Muscle layer of duodenum (tissue), 2 donors: ENCODE measurements around the gene BCLAF1.
"Not testable (repeated sequence)": the region's sequence is repeated elsewhere in the genome, so short reads cannot be mapped to it uniquely, and the experiment has no call there.

Experiments
- H3K27ac ChIP-seq: one replicate; pipeline ENCODE4 v1.7.0; 2013; ENCODE audit warnings: mild to moderate bottlenecking, low read length
- H3K27me3 ChIP-seq: one replicate; pipeline ENCODE4 v1.7.0; 2013; ENCODE audit warnings: low read depth, mild to moderate bottlenecking, control low read depth, low read length
- H3K36me3 ChIP-seq, 2 donors: one replicate each; pipeline ENCODE4 v1.7.0; 2013; ENCODE audit warnings: low read length in 2 of 2, control low read depth in 1 of 2, mild to moderate bottlenecking in 1 of 2; ENCODE audit not compliant: insufficient read depth in 2 of 2, control insufficient read depth in 1 of 2
- H3K4me1 ChIP-seq, 2 donors: one replicate each; pipeline ENCODE4 v1.7.0; 2013; ENCODE audit warnings: low read length in 2 of 2, mild to moderate bottlenecking in 2 of 2, control low read depth in 1 of 2, moderate library complexity in 1 of 2; ENCODE audit not compliant: insufficient read depth in 2 of 2, control insufficient read depth in 1 of 2
- H3K4me3 ChIP-seq, 2 donors: one replicate each; pipeline ENCODE4 v1.7.0; 2013; ENCODE audit warnings: low read length in 2 of 2, low read depth in 1 of 2, mild to moderate bottlenecking in 1 of 2
- H3K9me3 ChIP-seq, 2 donors: one replicate each; pipeline ENCODE4 v1.7.0; 2013; ENCODE audit warnings: low read length in 2 of 2, control low read depth in 1 of 2, mild to moderate bottlenecking in 1 of 2; ENCODE audit not compliant: control insufficient read depth in 1 of 2
- donor health status: healthy.

BCLAF1 gene

DNA sequence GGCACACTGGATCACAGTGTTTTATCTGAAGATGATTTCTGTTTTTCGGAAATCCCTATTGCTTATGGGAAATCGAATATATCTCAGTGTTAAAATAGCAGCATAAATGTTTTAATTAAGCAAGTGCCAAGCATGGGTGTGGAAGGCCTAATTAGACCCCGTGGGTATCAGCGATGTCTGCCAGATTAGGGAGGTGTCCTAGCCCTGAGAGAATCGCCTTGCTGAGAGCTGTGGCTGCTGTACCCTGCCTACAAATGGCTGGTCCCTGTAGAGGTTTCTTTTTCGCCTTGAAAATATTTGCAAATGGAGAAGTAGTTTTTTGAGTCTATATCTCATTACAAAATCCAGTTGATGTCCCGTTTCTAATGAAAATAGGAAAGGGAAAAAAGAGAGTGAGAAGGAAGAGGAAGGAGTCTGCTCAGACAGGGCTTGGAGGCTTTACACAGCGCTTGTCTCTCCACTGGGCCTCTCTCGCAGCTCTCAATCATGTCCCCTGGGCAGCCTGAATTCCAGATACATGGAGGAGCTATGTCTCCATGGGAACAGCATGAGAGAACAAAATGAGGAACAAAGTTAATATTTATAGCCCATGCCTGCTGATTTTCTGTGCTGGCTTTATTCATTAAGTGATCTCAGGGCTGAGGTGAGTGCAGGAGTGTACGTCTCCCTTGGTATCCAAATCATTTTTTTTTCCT lies 35.2 kb upstream of the BCLAF1 start:
- Histone ChIP-seq H3K36me3 (no peaks in the 10 kb centered on the region), H3K4me3 (no peak overlapping the region), H3K27ac (no peak overlapping the region), H3K4me1 (peaks cover 0 to 17% of the 10 kb centered on the region in 2 donors), H3K9me3 (no peaks in the 10 kb centered on the region), H3K27me3 (no peaks in the 10 kb centered on the region)

DNA sequence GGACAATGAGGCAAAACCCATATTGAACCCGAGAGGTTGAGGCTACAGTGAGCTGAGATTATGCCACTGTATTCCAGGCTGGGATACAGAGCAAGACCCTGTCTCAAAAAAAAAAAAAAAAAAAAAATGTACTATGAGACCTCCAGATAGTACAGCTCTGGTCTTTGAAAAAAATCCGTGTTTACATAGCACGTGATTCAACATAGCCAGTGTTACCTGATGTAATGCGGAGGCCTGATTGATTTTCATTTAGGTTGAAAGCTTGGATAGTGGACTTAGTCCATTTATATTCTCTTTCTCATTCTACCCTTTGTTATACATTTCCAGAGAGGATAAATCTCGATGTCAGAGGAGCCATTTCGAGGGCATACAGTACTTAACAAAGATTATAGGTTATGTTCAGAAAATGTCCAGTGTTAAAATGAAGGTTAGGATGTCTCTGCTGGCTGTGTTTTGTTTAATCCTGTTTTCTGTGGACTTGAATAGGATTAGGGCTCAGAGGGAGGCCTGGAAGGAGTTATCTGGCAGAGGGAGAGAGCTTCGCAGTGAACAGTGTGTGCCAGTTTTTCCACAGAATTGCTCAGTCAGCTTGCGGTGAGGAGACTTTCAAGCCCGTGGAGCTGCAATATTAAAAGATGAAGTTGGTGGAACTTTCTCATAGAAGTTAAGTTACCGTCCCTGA lies 33.9 kb upstream of the BCLAF1 start:
- Histone ChIP-seq H3K9me3 (no peaks in the 10 kb centered on the region), H3K27me3 (no peaks in the 10 kb centered on the region), H3K27ac (no peak overlapping the region), H3K4me1 (peaks cover 0 to 17% of the 10 kb centered on the region in 2 donors), H3K36me3 (no peaks in the 10 kb centered on the region), H3K4me3 (no peak overlapping the region)

DNA sequence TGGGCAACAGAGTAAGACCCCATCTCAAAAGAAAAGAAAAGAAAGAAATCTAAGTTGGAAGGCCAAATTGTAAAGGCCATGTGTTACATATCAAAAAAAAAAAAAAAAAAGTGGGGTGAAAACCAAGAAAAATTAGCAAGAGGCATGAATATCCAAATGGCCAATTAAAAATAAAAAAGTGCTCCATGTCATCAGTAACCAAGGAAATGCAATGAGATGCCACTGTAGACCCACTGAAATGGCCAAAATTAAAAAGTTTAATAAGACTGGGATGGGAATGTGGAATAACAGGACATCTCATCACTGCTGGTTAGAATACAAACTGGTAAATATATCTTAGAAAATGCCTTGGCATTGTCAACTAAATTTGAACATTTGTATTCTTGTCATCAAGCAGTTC lies 30.1 kb upstream of the BCLAF1 start:
- H3K4me3 ChIP-seq, result no peak overlapping the region
- H3K9me3 ChIP-seq, result no peaks in the 10 kb centered on the region
- no peaks in the 10 kb centered on the region for H3K27me3 ChIP-seq
- no peaks in the 10 kb centered on the region for H3K36me3 ChIP-seq
- H3K4me1 ChIP-seq, result peaks cover 0 to 2% of the 10 kb centered on the region in 2 donors
- H3K27ac ChIP-seq, result no peak overlapping the region

DNA sequence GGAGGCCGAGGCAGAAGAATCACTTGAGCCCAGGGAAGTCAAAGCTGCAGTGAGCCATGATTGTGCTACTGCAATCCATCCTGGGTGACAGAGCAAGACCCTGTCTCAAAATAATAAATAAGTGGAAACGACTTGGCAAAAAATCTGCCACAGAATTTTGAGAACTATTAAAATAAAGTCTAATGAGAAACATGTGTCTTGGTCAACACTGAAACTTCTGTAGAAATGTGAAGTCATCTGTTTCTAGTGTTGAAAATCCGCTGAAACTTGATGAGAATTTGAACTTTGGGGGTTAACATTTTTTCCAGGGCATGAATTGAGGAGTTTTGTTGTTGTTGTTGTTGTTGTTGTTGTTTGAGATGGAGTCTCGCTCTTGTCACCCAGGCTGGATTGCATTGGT lies 29.0 kb upstream of the BCLAF1 start:
- Histone ChIP-seq H3K27me3 (no peaks in the 10 kb centered on the region), H3K4me3 (no peak overlapping the region), H3K27ac (no peak overlapping the region), H3K9me3 (no peaks in the 10 kb centered on the region), H3K36me3 (no peaks in the 10 kb centered on the region), H3K4me1 (no peaks in the 10 kb centered on the region)

DNA sequence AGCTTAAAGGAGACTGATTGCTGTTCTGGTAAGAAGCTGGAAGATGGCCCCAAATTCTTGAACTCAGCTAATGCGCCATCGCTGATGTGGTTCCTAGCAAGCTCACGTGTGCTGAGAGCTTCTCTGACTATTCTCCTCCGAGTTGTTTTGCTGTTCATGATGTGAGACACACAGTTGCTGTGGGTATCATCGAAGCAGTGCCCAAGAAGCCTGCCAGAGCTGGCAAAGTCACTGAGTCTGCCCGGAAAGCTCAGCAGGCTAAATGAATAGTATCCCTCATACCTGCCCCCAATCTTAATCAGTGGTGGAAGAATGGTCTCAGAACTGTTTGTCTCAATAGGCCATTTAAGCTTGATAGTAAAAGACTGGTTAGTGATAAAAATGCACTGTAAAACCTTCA lies 28.3 kb upstream of the BCLAF1 start:
- Histone ChIP-seq H3K9me3 (no peaks in the 10 kb centered on the region), H3K36me3 (no peaks in the 10 kb centered on the region), H3K4me3 (no peak overlapping the region), H3K27me3 (no peaks in the 10 kb centered on the region), H3K27ac (no peak overlapping the region), H3K4me1 (no peaks in the 10 kb centered on the region)

DNA sequence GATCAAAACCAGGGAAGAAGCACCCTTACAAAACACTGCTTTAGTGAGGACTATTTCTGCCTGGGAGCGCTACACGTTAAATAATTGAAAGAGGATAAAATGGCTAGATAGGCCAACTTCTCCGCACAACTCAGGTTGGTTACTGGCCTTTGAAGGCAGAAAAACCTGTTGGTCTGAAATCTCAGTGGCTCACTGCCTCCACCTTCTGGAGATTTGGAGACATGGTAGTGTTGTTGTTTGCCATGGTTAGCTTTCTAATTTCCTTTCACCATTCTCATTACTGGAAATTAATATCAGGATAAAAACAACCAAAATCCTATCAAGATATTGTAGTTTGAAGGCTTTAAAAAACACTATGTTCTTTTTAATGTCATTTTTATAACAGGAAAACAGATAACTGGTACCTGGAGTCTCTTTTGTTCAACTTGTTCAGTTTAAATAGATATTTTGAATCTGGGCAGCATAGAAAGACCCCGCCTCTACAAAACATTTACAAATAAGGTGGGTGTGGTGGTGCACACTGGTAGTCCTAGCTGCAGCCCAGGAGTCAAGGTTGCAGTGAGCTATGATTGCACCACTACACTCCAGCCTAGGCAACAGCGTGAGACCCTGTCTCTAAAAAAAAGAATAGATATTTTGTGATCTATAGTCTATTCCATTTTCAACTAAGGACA lies 27.5 kb upstream of the BCLAF1 start:
- no peak overlapping the region for H3K27ac ChIP-seq
- H3K4me3 ChIP-seq, result no peak overlapping the region
- no peaks in the 10 kb centered on the region for H3K27me3 ChIP-seq
- H3K4me1 ChIP-seq, result no peaks in the 10 kb centered on the region
- no peaks in the 10 kb centered on the region for H3K9me3 ChIP-seq
- no peaks in the 10 kb centered on the region for H3K36me3 ChIP-seq

GRCh38 chr6:136315594-136315993 lies 25.9 kb upstream of the BCLAF1 start:
- no peaks in the 10 kb centered on the region for H3K36me3 ChIP-seq
- H3K27ac ChIP-seq, result no peak overlapping the region
- no peaks in the 10 kb centered on the region for H3K4me1 ChIP-seq
- no peaks in the 10 kb centered on the region for H3K27me3 ChIP-seq
- H3K9me3 ChIP-seq, result no peaks in the 10 kb centered on the region
- no peak overlapping the region for H3K4me3 ChIP-seq

- H3K27me3 ChIP-seq, result no peaks in the 10 kb centered on the region
- no peak overlapping the region for H3K27ac ChIP-seq
- no peaks in the 10 kb centered on the region for H3K9me3 ChIP-seq
- H3K4me1 ChIP-seq, result no peaks in the 10 kb centered on the region
- H3K4me3 ChIP-seq, result no peak overlapping the region
- H3K36me3 ChIP-seq, result no peaks in the 10 kb centered on the region
These were observed 23.3 kb upstream of the BCLAF1 start for GRCh38 chr6:136312975-136313374.

GRCh38 chr6:136309729-136310311 lies 20.2 kb upstream of the BCLAF1 start:
- no peak overlapping the region for H3K4me3 ChIP-seq
- H3K36me3 ChIP-seq, result no peaks in the 10 kb centered on the region
- H3K4me1 ChIP-seq, result no peaks in the 10 kb centered on the region
- no peak overlapping the region for H3K27ac ChIP-seq
- H3K27me3 ChIP-seq, result no peaks in the 10 kb centered on the region
- H3K9me3 ChIP-seq, result no peaks in the 10 kb centered on the region

- Histone ChIP-seq H3K4me1 (no peaks in the 10 kb centered on the region), H3K27me3 (no peaks in the 10 kb centered on the region), H3K9me3 (no peaks in the 10 kb centered on the region), H3K36me3 (no peaks in the 10 kb centered on the region), H3K27ac (no peak overlapping the region), H3K4me3 (no peak overlapping the region)
These were observed 19.5 kb upstream of the BCLAF1 start for GRCh38 chr6:136309171-136309570.

- not testable (repeated sequence) for H3K4me3 ChIP-seq, H3K27ac ChIP-seq, H3K4me1 ChIP-seq, H3K9me3 ChIP-seq, H3K36me3 ChIP-seq, H3K27me3 ChIP-seq
These were observed 18.8 kb upstream of the BCLAF1 start for GRCh38 chr6:136308469-136308868.
